HG03280 (cell line): Measurements from ENCODE around the gene KDM4B.

Experiments
- ATAC-seq: cut with Tn5 transposase; IDR thresholded peaks from one replicate; pipeline ENCODE4 v1.9.1; 2021; ENCODE audit warnings: mild to moderate bottlenecking, moderate library complexity; ENCODE audit not compliant: unreplicated experiment

The KDM4B gene

GRCh38 chr19:5032101-5032967 lies 63.4 kb downstream of the KDM4B start:
- no peak for ATAC-seq

GRCh38 chr19:5035105-5035761 lies 66.3 kb downstream of the KDM4B start:
- ATAC-seq: no peak

DNA sequence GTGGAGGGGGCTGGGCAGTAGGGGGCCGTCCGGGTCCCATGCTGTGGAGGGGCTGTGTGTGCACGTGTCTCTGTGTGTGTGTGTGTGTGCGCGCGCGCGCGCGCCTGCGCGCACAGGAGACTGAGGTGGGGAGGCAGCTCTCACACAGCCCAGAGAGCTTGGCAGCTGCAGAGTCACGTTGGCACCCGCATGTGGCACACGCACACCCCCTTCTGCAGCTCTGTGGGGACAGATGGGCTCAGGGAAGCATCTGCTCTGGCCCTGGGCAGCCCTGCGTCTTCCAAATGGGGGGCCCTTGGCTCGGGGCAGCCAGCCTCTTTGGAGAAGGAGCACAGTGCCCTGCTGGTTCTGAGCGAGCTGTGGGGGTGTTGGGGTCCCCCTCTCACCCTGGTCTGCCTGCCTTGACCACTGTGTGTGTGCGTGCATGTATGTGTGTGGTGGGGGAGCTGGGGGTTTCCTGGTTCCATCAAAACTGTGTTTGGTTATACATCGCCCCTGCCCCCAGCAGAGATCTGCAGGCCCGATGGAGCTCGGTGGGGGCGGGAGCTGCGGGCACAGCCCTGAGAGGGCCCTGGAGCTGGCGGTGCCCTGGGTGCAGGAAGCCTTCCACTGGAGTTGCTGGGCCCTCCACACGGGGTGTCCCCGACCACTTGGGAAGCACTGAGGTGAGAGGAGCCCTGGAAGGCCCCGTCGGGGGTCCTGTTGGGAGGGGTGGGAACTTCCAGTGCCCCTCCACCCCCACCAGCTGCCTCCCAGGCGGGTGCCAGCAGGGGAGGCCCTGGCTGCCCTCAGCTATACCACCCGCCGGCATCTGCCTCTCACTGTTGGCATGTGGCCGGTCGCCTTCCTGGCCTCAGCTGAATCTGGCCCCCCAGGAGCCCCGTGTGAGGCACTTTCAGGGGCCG lies 67.1 kb downstream of the KDM4B start:
- ATAC-seq: no peak

- no peak for ATAC-seq
Observed at GRCh38 chr19:5036698-5037563, 68.0 kb downstream of the KDM4B start.

GRCh38 chr19:5037936-5038335 lies 69.0 kb downstream of the KDM4B start:
- no peak for ATAC-seq

GRCh38 chr19:5038631-5039271 lies 69.8 kb downstream of the KDM4B start:
- no peak for ATAC-seq

GRCh38 chr19:5039642-5040543 lies 71.0 kb downstream of the KDM4B start:
- ATAC-seq: no peak

DNA sequence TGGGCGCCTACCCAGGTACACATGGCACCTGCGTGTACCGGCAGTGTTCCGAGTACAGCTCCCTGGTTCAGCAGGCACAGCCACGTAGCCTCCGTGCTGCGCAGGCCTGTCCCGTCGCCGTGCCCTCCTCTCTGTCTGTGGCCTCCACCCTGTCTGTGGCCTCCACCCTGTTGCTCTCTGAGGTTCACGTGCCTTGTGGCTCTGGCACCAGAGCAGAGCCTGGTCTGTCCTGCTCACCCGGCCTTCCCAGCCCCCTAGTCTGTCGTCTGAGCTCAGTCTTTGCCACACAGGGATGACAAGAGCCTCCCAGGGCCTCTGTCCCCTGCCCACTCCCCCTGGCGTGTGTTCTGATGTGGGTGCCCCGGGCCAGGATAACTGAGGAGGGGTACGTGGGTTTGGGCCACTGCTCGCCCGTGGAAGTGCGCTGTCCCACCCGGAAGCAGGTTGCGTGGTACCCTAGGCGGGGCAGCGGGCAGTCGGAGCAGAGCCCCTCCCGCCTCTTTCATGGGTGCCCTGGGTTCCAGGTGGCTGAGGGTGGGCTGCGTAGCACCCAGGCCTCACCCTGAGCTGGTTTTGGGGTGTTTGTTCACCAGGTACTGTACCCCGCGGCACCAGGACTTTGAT lies 71.7 kb downstream of the KDM4B start:
- ATAC-seq: no peak

- no peak for ATAC-seq
Observed at GRCh38 chr19:5041168-5041912, 72.4 kb downstream of the KDM4B start.

GRCh38 chr19:5041913-5042187 lies 72.9 kb downstream of the KDM4B start:
- ATAC-seq: no peak

DNA sequence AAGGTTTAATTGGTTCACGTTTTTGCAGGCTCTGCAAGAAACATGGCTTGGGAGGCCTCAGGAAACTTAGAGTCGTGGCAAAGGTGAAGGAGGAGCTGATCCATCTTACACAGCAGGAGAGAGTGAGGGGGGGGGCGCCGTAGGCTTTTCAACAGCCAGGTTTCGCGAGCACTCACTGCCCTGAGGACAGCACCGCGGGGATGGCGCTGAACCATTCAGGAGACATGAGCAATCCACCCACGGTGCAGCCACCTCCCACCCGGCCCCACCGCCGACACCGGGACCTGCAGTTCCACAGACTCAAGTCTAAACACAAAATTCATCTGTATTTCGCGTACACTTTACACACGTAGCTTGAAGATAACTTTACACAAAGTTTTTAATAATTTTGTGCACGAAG lies 73.6 kb downstream of the KDM4B start:
- no peak for ATAC-seq

- ATAC-seq: no peak
Observed at GRCh38 chr19:5045029-5045428, 76.1 kb downstream of the KDM4B start.

GRCh38 chr19:5045956-5046338 lies 77.0 kb downstream of the KDM4B start:
- no peak for ATAC-seq

GRCh38 chr19:5046339-5047039 lies 77.6 kb downstream of the KDM4B start:
- no peak for ATAC-seq

GRCh38 chr19:5047251-5047935 lies 78.5 kb downstream of the KDM4B start:
- ATAC-seq: no peak

GRCh38 chr19:5048091-5048726 lies 79.3 kb downstream of the KDM4B start:
- no peak for ATAC-seq
